UCSD-AML1 (cell line): Measurements from ENCODE around the gene NMNAT3.

ENCODE experiments used
- DNase-seq: peaks from one replicate; lab custom pipeline; 2025; ENCODE audit not compliant: unreplicated experiment; lab: John Stamatoyannopoulos, UW

Gene NMNAT3

GRCh38 chr3:139677388-139678155, at the start of gene NMNAT3:
NMNAT3 (minus strand) TSS chr3:139677972; CDS start chr3:139627724, 50,248 bp downstream.
- DNase-seq: no peak

- DNase-seq: no peak
Measured at GRCh38 chr3:139721370-139721769, 43.6 kb upstream of the NMNAT3 start.

GRCh38 chr3:139718415-139718814, 40.6 kb upstream of the NMNAT3 start:
- DNase-seq: no peak

GRCh38 chr3:139716908-139717485, 39.2 kb upstream of the NMNAT3 start:
- DNase-seq: no peak

- no peak for DNase-seq
Measured at GRCh38 chr3:139715743-139716360, 38.1 kb upstream of the NMNAT3 start.

- no peak for DNase-seq
Measured at GRCh38 chr3:139715166-139715565, 37.4 kb upstream of the NMNAT3 start.

GRCh38 chr3:139710212-139710611, 32.4 kb upstream of the NMNAT3 start:
- no peak for DNase-seq

- no peak for DNase-seq
Measured at GRCh38 chr3:139705631-139706030, 27.9 kb upstream of the NMNAT3 start.

GRCh38 chr3:139696314-139696604, 18.5 kb upstream of the NMNAT3 start:
- no peak for DNase-seq

- DNase-seq: no peak
Measured at GRCh38 chr3:139695426-139696313, 17.9 kb upstream of the NMNAT3 start.

- no peak for DNase-seq
Measured at GRCh38 chr3:139695007-139695406, 17.2 kb upstream of the NMNAT3 start.

GRCh38 chr3:139694542-139694941, 16.8 kb upstream of the NMNAT3 start:
- DNase-seq: no peak

GRCh38 chr3:139691619-139692018, 13.8 kb upstream of the NMNAT3 start:
- DNase-seq: no peak

GRCh38 chr3:139689708-139690228, 12.0 kb upstream of the NMNAT3 start:
- DNase-seq: no peak

- DNase-seq: no peak
Measured at GRCh38 chr3:139689122-139689521, 11.3 kb upstream of the NMNAT3 start.

- no peak for DNase-seq
Measured at GRCh38 chr3:139687431-139687830, 9.7 kb upstream of the NMNAT3 start.

- DNase-seq: no peak
Measured at GRCh38 chr3:139686624-139687023, 8.9 kb upstream of the NMNAT3 start.

GRCh38 chr3:139686206-139686605, 8.4 kb upstream of the NMNAT3 start:
- DNase-seq: no peak

- no peak for DNase-seq
Measured at GRCh38 chr3:139679220-139679775, 1.5 kb upstream of the NMNAT3 start.

GRCh38 chr3:139676632-139677387, 962 bp downstream of the NMNAT3 start:
- DNase-seq: no peak
